Skeletal muscle tissue (tissue), 4 donors: ENCODE measurements around the gene CLTCL1. TPM values are rescaled to one million over a fixed set of nuclear protein-coding genes. Genes with fewer than 3 reads are reported as not detected.
A peak's percentile ranks its signal among the peaks of the same experiment; 100 is the strongest.

Source experiments
- H3K27ac ChIP-seq: one replicate; pipeline ENCODE4 v1.7.0; 2013; ENCODE audit warnings: mild to moderate bottlenecking, low read depth, low read length, inconsistent platforms
- H3K27me3 ChIP-seq, 3 donors: one replicate each; pipeline ENCODE4 v1.7.0; 2013; ENCODE audit warnings: low read length in 3 of 3; ENCODE audit not compliant: control insufficient read depth in 3 of 3, insufficient read depth in 3 of 3
- H3K36me3 ChIP-seq, 3 donors: one replicate each; pipeline ENCODE4 v1.7.0; 2013; ENCODE audit warnings: low read length in 3 of 3; ENCODE audit not compliant: control insufficient read depth in 3 of 3, insufficient read depth in 3 of 3
- H3K4me1 ChIP-seq, 3 donors: one replicate each; pipeline ENCODE4 v1.7.0; 2013; ENCODE audit warnings: low read length in 3 of 3, mild to moderate bottlenecking in 3 of 3; ENCODE audit not compliant: control insufficient read depth in 3 of 3, insufficient read depth in 3 of 3
- H3K4me3 ChIP-seq, 3 donors: one replicate each; pipeline ENCODE4 v1.7.0; 2013; ENCODE audit warnings: low read length in 3 of 3
- H3K9ac ChIP-seq, 3 donors: one replicate each; pipeline ENCODE4 v1.7.0; 2013; ENCODE audit warnings: low read length in 3 of 3, mild to moderate bottlenecking in 3 of 3, moderate library complexity in 2 of 3, low read depth in 1 of 3
- H3K9me3 ChIP-seq, 3 donors: one replicate each; pipeline ENCODE4 v1.7.0; 2013; ENCODE audit warnings: low read length in 3 of 3; ENCODE audit not compliant: control insufficient read depth in 3 of 3
- total RNA-seq: library from RNA; depleted of rRNA; stranded (reverse); fragments of >200 nt; gene quantifications from one replicate; pipeline ENCODE4 v1.2.3, GENCODE V29; 2014
- donor health status: Osteomylitis.

Gene CLTCL1
- total RNA-seq, 1 donor from 2014 or later: 33.4 TPM

DNA sequence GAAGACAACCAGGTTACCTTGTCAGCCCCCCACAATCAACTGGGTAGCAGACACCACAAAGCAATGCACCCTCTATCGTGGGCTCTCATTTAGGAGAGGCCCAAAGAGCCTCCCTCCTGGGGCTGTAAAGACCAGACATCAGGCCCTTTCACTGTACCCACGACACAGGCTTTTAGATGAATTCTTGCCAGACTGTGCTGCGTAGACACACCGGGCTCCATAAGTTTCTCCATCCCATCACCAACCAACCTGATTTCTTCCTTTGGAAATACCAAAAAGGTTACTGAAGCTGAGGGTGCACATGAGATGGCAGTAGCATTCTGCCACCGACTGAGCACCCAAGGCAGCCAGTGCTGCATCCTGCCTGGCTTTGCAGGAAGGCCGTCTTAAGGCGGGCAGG is 66.5 kb downstream of the CLTCL1 start:
- H3K9ac ChIP-seq: no peak overlapping the region
- H3K27me3 ChIP-seq: no peaks in the 10 kb centered on the region
- peaks cover 78 to 84% (median 81%) of the 10 kb centered on the region in 3 donors for H3K36me3 ChIP-seq
- H3K4me1 ChIP-seq: peaks cover 5 to 14% (median 7%) of the 10 kb centered on the region in 3 donors
- H3K27ac ChIP-seq: no peak overlapping the region
- H3K4me3 ChIP-seq: no peak overlapping the region
- no peaks in the 10 kb centered on the region for H3K9me3 ChIP-seq

DNA sequence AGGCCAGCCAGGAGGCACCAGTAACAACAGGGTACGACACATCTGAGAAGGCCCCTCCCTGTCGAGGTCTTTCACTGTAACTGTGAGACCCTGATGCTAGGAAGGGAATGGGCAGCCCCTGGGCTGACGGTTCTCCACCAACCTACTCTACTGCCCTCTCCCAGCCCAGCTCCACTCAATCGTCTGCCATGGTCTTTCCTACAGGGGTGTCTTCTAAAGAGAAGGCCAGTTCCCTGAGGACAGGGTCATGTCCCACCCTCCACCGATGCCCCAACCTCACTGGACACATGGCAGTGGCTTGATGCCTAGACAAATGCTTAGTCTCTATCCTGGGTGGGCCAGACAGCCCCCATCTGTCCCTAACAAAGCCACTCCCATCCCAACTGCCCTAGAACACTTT is 67.0 kb downstream of the CLTCL1 start:
- no peak overlapping the region for H3K4me3 ChIP-seq
- no peaks in the 10 kb centered on the region for H3K27me3 ChIP-seq
- peaks cover 80 to 85% (median 83%) of the 10 kb centered on the region in 3 donors for H3K36me3 ChIP-seq

DNA sequence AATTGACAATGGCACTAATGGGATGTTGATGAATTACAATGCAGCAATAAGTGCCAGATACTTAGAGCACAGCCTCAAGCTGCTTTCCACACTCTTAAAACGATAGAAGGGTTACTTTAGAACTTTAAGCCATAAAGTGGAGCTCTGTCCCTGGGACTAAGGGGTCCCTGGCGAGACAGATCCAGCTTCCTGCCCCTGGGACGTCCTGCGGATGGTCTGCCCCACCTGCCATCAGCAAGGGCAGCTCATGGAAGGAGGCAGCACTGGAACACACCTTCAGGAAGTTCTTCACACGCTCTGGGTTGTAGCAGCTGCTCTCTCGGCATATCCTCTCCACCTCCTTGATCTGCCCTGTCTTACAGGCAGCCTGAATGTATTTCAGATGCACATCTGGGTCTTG is 67.9 kb downstream of the CLTCL1 start:
- no peaks in the 10 kb centered on the region for H3K9me3 ChIP-seq
- H3K27ac ChIP-seq: no peak overlapping the region
- no peak overlapping the region for H3K4me3 ChIP-seq
- no peaks in the 10 kb centered on the region for H3K27me3 ChIP-seq
- peaks cover 8 to 25% (median 11%) of the 10 kb centered on the region in 3 donors for H3K4me1 ChIP-seq
- H3K36me3 ChIP-seq: peaks cover 76 to 80% (median 76%) of the 10 kb centered on the region in 3 donors
- H3K9ac ChIP-seq: no peak overlapping the region

More for the DNA sequence above, 67.0 kb downstream of the CLTCL1 start:
- no peak overlapping the region for H3K9ac ChIP-seq
- H3K4me1 ChIP-seq: peaks cover 6 to 18% (median 9%) of the 10 kb centered on the region in 3 donors
- no peak overlapping the region for H3K27ac ChIP-seq
- no peaks in the 10 kb centered on the region for H3K9me3 ChIP-seq

- Histone ChIP-seq H3K36me3 (peaks cover 73 to 76% (median 74%) of the 10 kb centered on the region in 3 donors), H3K27me3 (no peaks in the 10 kb centered on the region), H3K9me3 (no peaks in the 10 kb centered on the region), H3K9ac (no peak overlapping the region), H3K27ac (no peak overlapping the region), H3K4me3 (no peak overlapping the region), H3K4me1 (peaks cover 12 to 30% (median 13%) of the 10 kb centered on the region in 3 donors)
Measured at GRCh38 chr22:19223110-19223509, 68.4 kb downstream of the CLTCL1 start.

- peaks cover 68 to 70% (median 68%) of the 10 kb centered on the region in 3 donors for H3K36me3 ChIP-seq
- H3K27ac ChIP-seq: no peak overlapping the region
Measured at GRCh38 chr22:19222242-19223005, 69.1 kb downstream of the CLTCL1 start.

GRCh38 chr22:19220867-19221266 is 70.7 kb downstream of the CLTCL1 start:
- Histone ChIP-seq H3K9ac (no peak overlapping the region), H3K4me3 (no peak overlapping the region), H3K27me3 (no peaks in the 10 kb centered on the region), H3K4me1 (peaks cover 19 to 46% (median 31%) of the 10 kb centered on the region in 3 donors), H3K27ac (no peak overlapping the region), H3K36me3 (peaks cover 63 to 69% (median 69%) of the 10 kb centered on the region in 3 donors), H3K9me3 (no peaks in the 10 kb centered on the region)

More at GRCh38 chr22:19222242-19223005, 69.1 kb downstream of the CLTCL1 start:
- Histone ChIP-seq H3K4me3 (no peak overlapping the region), H3K27me3 (no peaks in the 10 kb centered on the region), H3K9ac (no peak overlapping the region), H3K9me3 (no peaks in the 10 kb centered on the region), H3K4me1 (peaks cover 10 to 36% (median 19%) of the 10 kb centered on the region in 3 donors)

GRCh38 chr22:19218541-19219233 is 72.8 kb downstream of the CLTCL1 start:
- Histone ChIP-seq H3K9ac (peak overlapping the region; percentile 50 to 81 (median 53)), H3K36me3 (peaks cover 51 to 64% (median 61%) of the 10 kb centered on the region in 3 donors), H3K27ac (peak overlapping the region; percentile 83), H3K9me3 (no peaks in the 10 kb centered on the region), H3K27me3 (no peaks in the 10 kb centered on the region), H3K4me1 (peaks cover 27 to 59% (median 41%) of the 10 kb centered on the region in 3 donors), H3K4me3 (peak overlapping the region in 1 of 3 donors; percentile 35)

DNA sequence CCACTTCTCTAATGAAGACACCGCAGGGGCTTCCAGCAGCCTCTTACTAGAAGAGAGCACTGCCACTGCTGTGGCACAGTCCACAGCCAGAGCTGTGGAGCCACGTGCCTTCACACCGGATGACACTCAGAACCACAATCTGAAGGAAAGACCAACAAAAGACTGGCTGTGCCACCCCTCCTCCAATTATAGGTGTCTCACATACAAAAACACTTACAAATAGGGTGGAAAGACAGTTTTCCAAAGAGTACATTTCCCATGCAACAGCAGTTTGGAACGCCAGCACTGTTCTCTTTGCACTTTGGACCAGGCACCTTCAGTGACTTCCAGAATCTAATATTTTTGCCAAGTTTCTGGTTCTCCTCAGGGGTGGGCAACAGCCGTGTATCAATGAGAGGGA is 74.9 kb downstream of the CLTCL1 start:
- Histone ChIP-seq H3K4me1 (peaks cover 27 to 59% (median 41%) of the 10 kb centered on the region in 3 donors), H3K27ac (peak overlapping the region; percentile 8), H3K36me3 (peaks cover 32 to 47% (median 47%) of the 10 kb centered on the region in 3 donors), H3K9ac (peak overlapping the region in 1 of 3 donors; percentile 54), H3K4me3 (no peak overlapping the region), H3K27me3 (no peaks in the 10 kb centered on the region), H3K9me3 (no peaks in the 10 kb centered on the region)

DNA sequence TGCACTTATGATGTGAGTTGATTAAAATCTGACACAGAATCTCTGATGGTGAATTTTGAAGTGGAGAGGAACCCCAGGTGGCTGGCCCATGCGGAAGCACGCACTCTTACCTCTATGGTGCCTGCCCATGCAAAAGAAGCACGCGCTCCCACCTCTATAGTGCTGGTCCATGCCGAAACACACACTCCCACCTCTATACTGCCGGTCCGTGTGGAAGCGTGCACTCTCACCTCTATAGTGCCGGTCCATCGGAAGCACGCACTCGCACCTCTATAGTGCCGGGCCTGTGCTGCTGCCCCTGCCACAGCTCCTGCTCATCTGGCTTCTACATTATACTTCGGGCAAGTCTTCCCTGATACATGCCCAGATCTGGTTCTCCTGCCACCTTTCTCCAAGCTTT is 76.2 kb downstream of the CLTCL1 start:
- Histone ChIP-seq H3K9me3 (no peaks in the 10 kb centered on the region), H3K4me1 (peaks cover 27 to 48% (median 40%) of the 10 kb centered on the region in 3 donors), H3K4me3 (no peak overlapping the region), H3K27me3 (no peaks in the 10 kb centered on the region), H3K27ac (peak overlapping the region; percentile 19), H3K9ac (no peak overlapping the region), H3K36me3 (peaks cover 21 to 39% (median 38%) of the 10 kb centered on the region in 3 donors)

DNA sequence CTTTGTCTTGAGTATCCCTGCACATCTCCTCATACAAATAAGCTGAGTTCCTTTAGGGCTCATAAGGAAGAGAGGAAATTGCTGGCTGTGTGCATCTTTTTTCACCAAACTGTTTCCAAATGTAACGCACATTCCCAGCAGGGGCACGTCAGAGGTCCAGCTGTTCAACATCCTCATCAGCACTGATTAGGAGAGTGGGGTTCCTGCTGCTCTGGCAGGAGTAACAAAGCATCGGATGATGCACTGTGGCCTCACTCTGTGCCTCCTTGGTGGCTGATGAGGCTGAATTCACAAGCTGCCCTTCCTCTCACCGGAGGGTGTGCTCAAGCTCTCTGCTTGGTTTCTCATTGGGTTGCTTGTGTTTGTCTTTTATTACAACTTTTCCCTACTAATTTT is 77.4 kb downstream of the CLTCL1 start:
- Histone ChIP-seq H3K27me3 (no peaks in the 10 kb centered on the region), H3K4me1 (peaks cover 27 to 36% (median 35%) of the 10 kb centered on the region in 3 donors), H3K27ac (no peak overlapping the region), H3K9me3 (no peaks in the 10 kb centered on the region), H3K36me3 (peaks cover 25 to 44% (median 43%) of the 10 kb centered on the region in 3 donors), H3K9ac (no peak overlapping the region), H3K4me3 (no peak overlapping the region)
